GM12865 (cell line): ENCODE results near the gene LRRC7.

Experiments
- DNase-seq: peaks from one replicate; pipeline ENCODE4 v3.0.0; 2010; ENCODE audit warnings: low read depth
- H3K4me3 ChIP-seq: 2 replicates; pipeline ENCODE4 v1.5.1; 2011; ENCODE audit warnings: mild to moderate bottlenecking, low read depth, low read length, control low read depth
- TF ChIP-seq, protein P1 (sequence below): IDR thresholded peaks from 2 replicates; pipeline ENCODE4 v1.5.1; 2011; ENCODE audit warnings: low read length, control low read depth, low read depth, inconsistent platforms; ENCODE audit not compliant: insufficient read depth; ENCODE audit errors: missing control alignments

Gene LRRC7

DNA sequence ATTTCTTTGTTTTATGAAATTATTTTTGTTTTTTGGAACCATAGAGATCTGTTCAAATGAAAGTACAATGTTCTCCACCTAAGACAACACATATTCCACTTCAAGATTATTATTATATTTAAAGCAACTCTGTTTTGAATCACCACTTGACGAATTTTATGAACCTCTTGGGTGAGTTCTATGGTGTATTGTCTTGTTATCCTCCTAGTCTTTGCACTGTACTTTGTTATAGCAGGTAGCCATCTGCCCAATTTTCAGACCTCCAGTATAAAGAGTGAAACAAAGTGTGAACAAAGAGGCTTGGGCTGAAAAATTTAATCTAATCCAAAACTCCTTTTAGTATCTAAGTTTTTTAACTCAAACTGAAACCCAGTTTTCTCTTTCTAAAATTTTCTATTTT is 71.0 kb downstream of the LRRC7 start:
- TF ChIP-seq, protein P1, sequence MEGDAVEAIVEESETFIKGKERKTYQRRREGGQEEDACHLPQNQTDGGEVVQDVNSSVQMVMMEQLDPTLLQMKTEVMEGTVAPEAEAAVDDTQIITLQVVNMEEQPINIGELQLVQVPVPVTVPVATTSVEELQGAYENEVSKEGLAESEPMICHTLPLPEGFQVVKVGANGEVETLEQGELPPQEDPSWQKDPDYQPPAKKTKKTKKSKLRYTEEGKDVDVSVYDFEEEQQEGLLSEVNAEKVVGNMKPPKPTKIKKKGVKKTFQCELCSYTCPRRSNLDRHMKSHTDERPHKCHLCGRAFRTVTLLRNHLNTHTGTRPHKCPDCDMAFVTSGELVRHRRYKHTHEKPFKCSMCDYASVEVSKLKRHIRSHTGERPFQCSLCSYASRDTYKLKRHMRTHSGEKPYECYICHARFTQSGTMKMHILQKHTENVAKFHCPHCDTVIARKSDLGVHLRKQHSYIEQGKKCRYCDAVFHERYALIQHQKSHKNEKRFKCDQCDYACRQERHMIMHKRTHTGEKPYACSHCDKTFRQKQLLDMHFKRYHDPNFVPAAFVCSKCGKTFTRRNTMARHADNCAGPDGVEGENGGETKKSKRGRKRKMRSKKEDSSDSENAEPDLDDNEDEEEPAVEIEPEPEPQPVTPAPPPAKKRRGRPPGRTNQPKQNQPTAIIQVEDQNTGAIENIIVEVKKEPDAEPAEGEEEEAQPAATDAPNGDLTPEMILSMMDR, result no peak
- H3K4me3 ChIP-seq, result no peak overlapping the region
- no peak for DNase-seq

DNA sequence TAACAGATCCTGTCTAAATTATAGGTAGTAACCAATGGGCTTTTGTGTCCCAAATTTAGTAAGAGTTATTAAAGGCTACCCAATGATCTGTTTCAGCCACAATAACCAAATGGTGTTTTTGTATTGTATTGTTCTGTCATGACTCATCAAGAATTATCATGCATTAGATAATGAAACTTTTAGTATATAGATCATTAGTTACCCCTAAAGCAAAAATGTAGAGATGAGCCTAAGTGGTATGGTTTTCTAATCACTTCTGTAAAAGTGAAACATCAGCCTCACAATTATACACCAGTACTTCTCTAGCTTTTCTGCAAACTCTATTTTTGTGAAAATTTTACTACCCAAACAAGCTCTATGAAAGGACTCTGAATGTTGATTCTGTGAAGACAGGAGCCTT is 71.4 kb downstream of the LRRC7 start:
- DNase-seq, result no peak
- H3K4me3 ChIP-seq, result no peak overlapping the region
- TF ChIP-seq, protein P1, result no peak

GRCh38 chr1:69643266-69643665 is 75.5 kb downstream of the LRRC7 start:
- no peak overlapping the region for H3K4me3 ChIP-seq
- TF ChIP-seq, protein P1, result no peak
- DNase-seq, result no peak

GRCh38 chr1:69645477-69645876 is 77.8 kb downstream of the LRRC7 start:
- DNase-seq, result no peak
- TF ChIP-seq, protein P1, result no peak
- no peak overlapping the region for H3K4me3 ChIP-seq

DNA sequence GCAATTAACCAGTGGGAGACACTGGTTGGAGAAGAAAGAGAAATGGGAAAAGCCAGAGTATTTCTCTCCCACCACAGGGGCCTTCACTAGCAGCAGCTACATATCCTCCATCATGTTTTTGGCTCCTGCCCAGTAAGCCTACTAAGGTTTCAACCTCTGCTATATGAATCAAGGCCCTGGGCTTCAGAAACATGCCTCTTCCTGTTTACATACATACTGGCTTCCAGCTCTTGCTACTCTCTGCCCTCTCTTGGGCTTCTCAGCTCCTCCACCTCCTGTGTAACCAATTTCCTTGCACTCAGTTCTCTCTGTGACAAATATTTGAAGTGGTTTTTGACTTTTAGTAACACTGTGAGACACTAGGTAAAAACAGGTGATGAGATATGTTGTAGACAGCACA is 80.8 kb downstream of the LRRC7 start:
- peak; percentile 1 for DNase-seq
- H3K4me3 ChIP-seq, result no peak overlapping the region
- TF ChIP-seq, protein P1, result no peak

GRCh38 chr1:69649383-69649990 is 81.8 kb downstream of the LRRC7 start:
- TF ChIP-seq, protein P1, result no peak
- H3K4me3 ChIP-seq, result no peak overlapping the region
- DNase-seq, result no peak

- no peak for DNase-seq
- no peak overlapping the region for H3K4me3 ChIP-seq
- TF ChIP-seq, protein P1, result no peak
Measured at GRCh38 chr1:69650779-69651178, 83.1 kb downstream of the LRRC7 start.
